ENCODE results near the gene CHMP3. TPM values are rescaled to one million over a fixed set of nuclear protein-coding genes. Genes with fewer than 3 reads are reported as not detected.

CHMP3 gene
- total RNA-seq, 4 donors from 2014 or later = 87.0 to 155 (median 129) TPM

DNA sequence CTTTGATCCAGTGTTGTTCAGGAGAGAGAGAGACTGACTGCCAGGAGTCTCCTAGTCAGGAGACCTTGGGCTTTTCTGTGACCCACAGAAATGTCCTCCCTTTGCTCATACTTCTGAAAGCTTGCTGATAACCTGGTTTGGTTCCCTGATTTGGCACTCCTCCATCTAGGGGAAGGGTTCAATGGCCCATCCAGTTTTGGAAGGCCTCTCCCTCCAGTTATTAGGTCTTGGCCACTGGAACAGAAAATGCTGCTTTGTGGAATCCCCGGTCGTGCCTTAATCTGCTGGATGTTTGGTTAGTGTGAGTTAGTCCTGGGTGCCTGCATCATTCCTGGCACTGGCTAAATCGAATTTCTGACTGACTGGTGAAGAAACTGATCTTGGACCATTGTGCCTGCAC lies 86.3 kb downstream of the CHMP3 start:
- H3K27ac ChIP-seq = peak overlapping the region in 1 of 4 donors; percentile 13
- no peak for TF ChIP-seq POLR2A (IDR thresholded peaks at IDR 0.05)
- TF ChIP-seq EP300 (IDR thresholded peaks at IDR 0.05) = no peak
- TF ChIP-seq, protein P1, sequence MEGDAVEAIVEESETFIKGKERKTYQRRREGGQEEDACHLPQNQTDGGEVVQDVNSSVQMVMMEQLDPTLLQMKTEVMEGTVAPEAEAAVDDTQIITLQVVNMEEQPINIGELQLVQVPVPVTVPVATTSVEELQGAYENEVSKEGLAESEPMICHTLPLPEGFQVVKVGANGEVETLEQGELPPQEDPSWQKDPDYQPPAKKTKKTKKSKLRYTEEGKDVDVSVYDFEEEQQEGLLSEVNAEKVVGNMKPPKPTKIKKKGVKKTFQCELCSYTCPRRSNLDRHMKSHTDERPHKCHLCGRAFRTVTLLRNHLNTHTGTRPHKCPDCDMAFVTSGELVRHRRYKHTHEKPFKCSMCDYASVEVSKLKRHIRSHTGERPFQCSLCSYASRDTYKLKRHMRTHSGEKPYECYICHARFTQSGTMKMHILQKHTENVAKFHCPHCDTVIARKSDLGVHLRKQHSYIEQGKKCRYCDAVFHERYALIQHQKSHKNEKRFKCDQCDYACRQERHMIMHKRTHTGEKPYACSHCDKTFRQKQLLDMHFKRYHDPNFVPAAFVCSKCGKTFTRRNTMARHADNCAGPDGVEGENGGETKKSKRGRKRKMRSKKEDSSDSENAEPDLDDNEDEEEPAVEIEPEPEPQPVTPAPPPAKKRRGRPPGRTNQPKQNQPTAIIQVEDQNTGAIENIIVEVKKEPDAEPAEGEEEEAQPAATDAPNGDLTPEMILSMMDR (IDR thresholded peaks at IDR 0.05) = no peak

DNA sequence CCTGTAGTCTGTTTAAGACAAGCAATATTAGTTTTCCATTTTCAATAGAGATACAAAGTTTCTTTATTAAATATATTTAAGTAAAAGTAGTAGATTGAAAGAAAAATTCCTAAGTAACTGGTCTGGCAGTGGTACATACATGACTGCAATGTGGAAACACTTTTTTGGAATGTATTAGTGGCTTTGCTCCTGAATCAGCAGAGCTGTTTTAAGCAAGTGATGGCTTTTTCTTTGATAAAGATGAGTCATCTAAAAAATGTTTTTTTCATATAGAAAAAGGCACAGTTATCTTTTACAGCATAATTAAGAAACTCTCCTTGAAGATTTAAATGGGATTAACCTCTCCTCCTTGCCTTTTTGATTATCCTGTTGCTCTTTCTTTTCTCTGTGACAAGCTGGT lies 87.2 kb downstream of the CHMP3 start:
- Histone ChIP-seq H3K36me3 (peaks cover 0 to 83% (median 12%) of the 10 kb centered on the region in 3 donors), H3K27ac (no peak overlapping the region), H3K4me3 (no peak overlapping the region)

More for the DNA sequence above, 86.3 kb downstream of the CHMP3 start:
- Histone ChIP-seq H3K27me3 (no peaks in the 10 kb centered on the region), H3K4me3 (no peak overlapping the region), H3K9me3 (no peaks in the 10 kb centered on the region), H3K36me3 (peaks cover 0 to 78% (median 9%) of the 10 kb centered on the region in 3 donors), H3K4me1 (peaks cover 0 to 25% (median 15%) of the 10 kb centered on the region in 4 donors)
- DNase-seq (ENCODE audit: low spot score in 2 of 2) = no peak
- WGBS, 2 donors = 90 to 93% methylated on average over 3 of the region's 3 CpGs

DNA sequence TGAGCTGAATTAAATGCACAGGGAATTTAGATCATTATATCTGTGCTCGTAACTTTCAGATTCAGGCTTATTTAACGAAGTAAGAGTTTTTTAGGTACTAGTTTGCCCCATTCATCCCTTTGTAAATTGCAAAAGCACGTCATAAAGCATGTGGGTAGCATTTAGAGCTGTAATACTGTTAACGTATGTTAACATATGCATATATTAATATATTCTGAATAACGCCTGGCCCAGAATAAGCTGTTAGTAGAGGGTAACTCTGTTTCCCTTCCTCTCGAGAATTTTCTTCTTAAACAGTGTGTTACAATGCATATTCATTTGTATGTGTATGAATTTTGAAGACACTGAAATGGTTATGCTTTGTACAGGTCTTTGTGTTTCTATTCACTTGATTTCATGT lies 91.6 kb downstream of the CHMP3 start:
- Histone ChIP-seq H3K4me3 (no peak overlapping the region), H3K9me3 (no peaks in the 10 kb centered on the region), H3K36me3 (peaks cover 2 to 91% (median 17%) of the 10 kb centered on the region in 3 donors), H3K4me1 (no peaks in the 10 kb centered on the region), H3K27ac (no peak overlapping the region), H3K27me3 (no peaks in the 10 kb centered on the region)
- DNase-seq (ENCODE audit: low spot score in 2 of 2) = no peak
- 79 to 81% methylated on average over 6 of the region's 6 CpGs for WGBS, 2 donors
- no peak for TF ChIP-seq POLR2A (IDR thresholded peaks at IDR 0.05)
- no peak for TF ChIP-seq EP300 (IDR thresholded peaks at IDR 0.05)
- TF ChIP-seq, protein P1 (IDR thresholded peaks at IDR 0.05) = no peak

More for the DNA sequence above, 87.2 kb downstream of the CHMP3 start:
- TF ChIP-seq, protein P1 (IDR thresholded peaks at IDR 0.05) = no peak
- Histone ChIP-seq H3K27me3 (no peaks in the 10 kb centered on the region), H3K9me3 (no peaks in the 10 kb centered on the region), H3K4me1 (peaks cover 0 to 17% (median 10%) of the 10 kb centered on the region in 4 donors)
- no peak for DNase-seq (ENCODE audit: low spot score in 2 of 2)

DNA sequence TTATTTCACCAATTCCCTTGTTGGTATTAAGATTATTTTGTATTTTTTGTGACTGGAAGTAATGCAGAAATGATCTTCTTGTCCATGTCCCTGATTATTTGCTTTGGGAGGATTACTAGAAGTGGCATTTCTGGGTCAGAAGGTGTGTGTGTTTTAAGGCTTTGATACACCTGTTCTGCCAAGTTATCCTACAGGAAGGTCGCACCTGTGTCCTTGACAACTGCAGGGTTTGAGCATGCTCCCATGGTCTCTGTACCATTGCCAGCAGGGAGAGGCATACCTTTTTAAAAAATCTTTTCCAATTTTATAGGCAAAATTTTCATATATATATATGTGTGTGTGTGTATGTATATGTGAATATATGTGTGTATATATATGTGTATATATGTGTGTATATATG lies 92.4 kb downstream of the CHMP3 start:
- no peak for DNase-seq (ENCODE audit: low spot score in 2 of 2)
- H3K27ac ChIP-seq = no peak overlapping the region
- H3K36me3 ChIP-seq = peaks cover 3 to 91% (median 20%) of the 10 kb centered on the region in 3 donors
- 97 to 100% methylated on average over 1 of the region's 1 CpG for WGBS, 2 donors
- no peak overlapping the region for H3K4me3 ChIP-seq
- H3K27me3 ChIP-seq = no peaks in the 10 kb centered on the region
- no peaks in the 10 kb centered on the region for H3K4me1 ChIP-seq
- TF ChIP-seq, protein P1 (IDR thresholded peaks at IDR 0.05) = no peak
- TF ChIP-seq POLR2A (IDR thresholded peaks at IDR 0.05) (no peak), EP300 (IDR thresholded peaks at IDR 0.05) (no peak)
- H3K9me3 ChIP-seq = no peaks in the 10 kb centered on the region

DNA sequence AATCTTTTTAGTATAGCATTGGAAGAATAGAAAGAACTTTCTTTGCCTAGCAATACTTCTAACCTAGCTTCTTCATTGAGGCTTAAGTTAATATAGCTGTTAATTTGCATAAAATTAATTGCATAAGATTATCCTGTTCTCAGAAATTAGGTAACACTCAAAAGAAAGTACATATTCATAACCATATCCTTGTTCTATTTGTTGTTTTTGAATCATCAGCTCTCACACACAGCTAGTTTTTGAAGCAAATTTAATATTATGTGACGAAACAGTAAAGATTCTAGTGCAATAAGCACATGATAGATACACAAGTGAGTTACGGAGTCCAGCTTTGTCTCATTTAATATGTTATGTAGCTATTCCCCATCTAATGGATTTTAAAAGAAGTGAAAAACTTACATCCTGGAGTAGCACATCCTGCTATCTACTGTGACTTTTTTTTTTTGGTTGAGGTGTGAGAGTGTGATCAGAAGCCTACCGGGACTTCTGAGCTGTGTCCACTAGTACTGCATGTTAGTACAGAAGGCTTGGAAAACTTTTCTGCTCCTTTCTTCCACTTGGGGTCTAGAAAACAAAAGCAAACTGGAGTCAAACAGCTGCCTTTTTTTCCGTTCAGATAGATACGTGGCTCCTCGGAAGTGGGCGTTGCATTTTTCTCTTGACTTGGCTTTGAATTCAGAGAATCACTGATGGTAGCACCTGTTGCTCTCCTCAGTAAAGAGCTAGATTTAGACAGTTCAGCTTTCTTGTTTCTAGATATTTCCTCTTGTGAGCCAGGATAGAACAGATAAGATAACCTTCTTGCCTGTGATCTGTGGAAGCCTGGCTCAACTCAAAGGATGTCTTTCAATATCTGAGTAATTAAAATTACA lies 94.8 kb downstream of the CHMP3 start:
- Histone ChIP-seq H3K27ac (no peak overlapping the region), H3K4me1 (peaks cover 0 to 8% (median 0%) of the 10 kb centered on the region in 4 donors), H3K9me3 (no peaks in the 10 kb centered on the region), H3K36me3 (peaks cover 3 to 92% (median 19%) of the 10 kb centered on the region in 3 donors), H3K4me3 (no peak overlapping the region), H3K27me3 (no peaks in the 10 kb centered on the region)
- DNase-seq (ENCODE audit: low spot score in 2 of 2) = no peak
- TF ChIP-seq POLR2A (IDR thresholded peaks at IDR 0.05) = no peak
- no peak for TF ChIP-seq EP300 (IDR thresholded peaks at IDR 0.05)
- TF ChIP-seq, protein P1 (IDR thresholded peaks at IDR 0.05) = no peak
- 75 to 77% methylated on average over 7 of the region's 7 CpGs for WGBS, 2 donors
